Gastrocnemius medialis (tissue), 4 donors: ENCODE measurements around the gene PHC1.

Experiments
- POLR2A ChIP-seq, 2 donors: fragments of 450-650 bp; IDR thresholded peaks; one replicate each; pipeline ENCODE4 v1.6.1; 2017; ENCODE audit warnings: antibody characterized with exemption in 2 of 2, mild to moderate bottlenecking in 2 of 2, moderate library complexity in 2 of 2
- TF ChIP-seq, protein P1 (sequence below), 5 experiments: fragments of 450-650 bp in 3 of 5; fragments of 200-600 bp in 2 of 5; sonication (generic) in 2 of 5; IDR thresholded peaks in 4 of 5; conservative IDR thresholded peaks in 1 of 5; 1 replicate in 4 of 5; 2 replicates in 1 of 5; pipeline ENCODE4 v1.5.1; 2016 to 2019; ENCODE audit warnings: antibody characterized with exemption in 5 of 5, mild to moderate bottlenecking in 3 of 5, moderate library complexity in 3 of 5

DNA sequence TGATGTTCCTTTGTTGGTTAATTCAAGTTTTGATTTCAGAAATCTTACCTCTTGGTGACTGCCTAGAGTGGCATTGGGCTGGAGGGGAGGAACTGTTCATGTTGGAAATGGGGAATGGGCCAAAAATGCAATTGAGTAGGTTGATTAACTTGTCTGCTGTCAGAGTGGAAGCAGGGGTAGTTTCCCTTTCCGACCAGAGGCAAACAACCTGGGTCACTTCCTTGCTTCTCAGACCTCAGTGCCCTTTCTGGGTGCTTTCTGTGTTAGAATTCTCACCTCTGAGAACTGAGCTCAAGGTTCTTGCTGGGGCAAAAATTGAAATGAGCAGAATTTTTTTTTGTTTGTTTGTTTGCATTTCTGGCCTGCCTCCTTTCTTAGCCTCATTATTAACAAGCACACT lies 37.4 kb downstream of the PHC1 start:
- no peak for TF ChIP-seq POLR2A (IDR thresholded peaks at IDR 0.05)
- TF ChIP-seq, protein P1, sequence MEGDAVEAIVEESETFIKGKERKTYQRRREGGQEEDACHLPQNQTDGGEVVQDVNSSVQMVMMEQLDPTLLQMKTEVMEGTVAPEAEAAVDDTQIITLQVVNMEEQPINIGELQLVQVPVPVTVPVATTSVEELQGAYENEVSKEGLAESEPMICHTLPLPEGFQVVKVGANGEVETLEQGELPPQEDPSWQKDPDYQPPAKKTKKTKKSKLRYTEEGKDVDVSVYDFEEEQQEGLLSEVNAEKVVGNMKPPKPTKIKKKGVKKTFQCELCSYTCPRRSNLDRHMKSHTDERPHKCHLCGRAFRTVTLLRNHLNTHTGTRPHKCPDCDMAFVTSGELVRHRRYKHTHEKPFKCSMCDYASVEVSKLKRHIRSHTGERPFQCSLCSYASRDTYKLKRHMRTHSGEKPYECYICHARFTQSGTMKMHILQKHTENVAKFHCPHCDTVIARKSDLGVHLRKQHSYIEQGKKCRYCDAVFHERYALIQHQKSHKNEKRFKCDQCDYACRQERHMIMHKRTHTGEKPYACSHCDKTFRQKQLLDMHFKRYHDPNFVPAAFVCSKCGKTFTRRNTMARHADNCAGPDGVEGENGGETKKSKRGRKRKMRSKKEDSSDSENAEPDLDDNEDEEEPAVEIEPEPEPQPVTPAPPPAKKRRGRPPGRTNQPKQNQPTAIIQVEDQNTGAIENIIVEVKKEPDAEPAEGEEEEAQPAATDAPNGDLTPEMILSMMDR (IDR thresholded peaks at IDR 0.05 in 4 of 5, conservative IDR thresholded peaks at IDR 0.05 in 1 of 5): no peak
